CD4-positive, alpha-beta memory T cell (primary cell): ENCODE measurements around the gene NLRP1. TPM values are rescaled to one million over a fixed set of nuclear protein-coding genes. Genes with fewer than 3 reads are reported as not detected.

Experiments
- CTCF ChIA-PET: fragments of 350-600 bp; sonication (Branson Sonifier 250); formaldehyde crosslinking; loops from one replicate; lab custom pipeline; 2021; ENCODE audit warnings: inconsistent platforms; ENCODE audit not compliant: partially characterized antibody; lab: Charles Lee
- POLR2A ChIA-PET: fragments of 350-600 bp; sonication (Branson Sonifier 250); formaldehyde crosslinking; loops from one replicate; lab custom pipeline; 2021; ENCODE audit not compliant: partially characterized antibody; lab: Charles Lee
- DNase-seq, 5 donors: peaks; one replicate each; pipeline versions ENCODE4 v3.0.0 to v3.0.0-alpha.2; 2020 to 2022; ENCODE audit warnings: mixed read lengths in 1 of 5
- H3K27ac ChIP-seq: one replicate; pipeline ENCODE4 v1.7.0; 2013; ENCODE audit warnings: low read depth, low read length
- H3K27me3 ChIP-seq: 2 replicates; pipeline ENCODE4 v1.7.0; 2013; ENCODE audit warnings: mild to moderate bottlenecking, low read length, moderate library complexity; ENCODE audit not compliant: insufficient read depth
- H3K36me3 ChIP-seq: 2 replicates; pipeline ENCODE4 v1.7.0; 2013; ENCODE audit warnings: mild to moderate bottlenecking, low read length, moderate library complexity; ENCODE audit not compliant: insufficient read depth
- H3K4me1 ChIP-seq: 2 replicates; pipeline ENCODE4 v1.7.0; 2013; ENCODE audit warnings: mild to moderate bottlenecking, low read length, moderate library complexity; ENCODE audit not compliant: insufficient read depth
- H3K4me3 ChIP-seq, 2 donors: one replicate each; pipeline ENCODE4 v1.7.0; 2013; ENCODE audit warnings: low read length in 2 of 2, mild to moderate bottlenecking in 1 of 2
- H3K9me3 ChIP-seq, 2 donors: one replicate each; pipeline ENCODE4 v1.7.0; 2013; ENCODE audit warnings: low read length in 2 of 2, control low read depth in 1 of 2; ENCODE audit not compliant: control insufficient read depth in 1 of 2
- H3K27ac Mint-ChIP-seq, 7 donors: one replicate each; pipeline ENCODE4 v1.8.0; 2020 to 2021; ENCODE audit warnings: mixed read lengths in 7 of 7, mild to moderate bottlenecking in 6 of 7, inconsistent platforms in 3 of 7, moderate library complexity in 3 of 7
- H3K27me3 Mint-ChIP-seq, 2 donors: one replicate each; pipeline ENCODE4 v1.8.0; 2020 to 2021; ENCODE audit warnings: mixed read lengths in 2 of 2
- H3K36me3 Mint-ChIP-seq, 2 donors: one replicate each; pipeline ENCODE4 v1.8.0; 2020 to 2021; ENCODE audit warnings: mixed read lengths in 2 of 2, inconsistent platforms in 1 of 2, mild to moderate bottlenecking in 1 of 2
- H3K4me1 Mint-ChIP-seq, 4 donors: one replicate each; pipeline ENCODE4 v1.8.0; 2020 to 2021; ENCODE audit warnings: mixed read lengths in 4 of 4, mild to moderate bottlenecking in 1 of 4
- H3K4me3 Mint-ChIP-seq, 8 donors: one replicate each; pipeline ENCODE4 v1.8.0; 2020 to 2021; ENCODE audit warnings: mixed read lengths in 8 of 8, mild to moderate bottlenecking in 7 of 8, moderate library complexity in 6 of 8, inconsistent platforms in 3 of 8
- H3K9me3 Mint-ChIP-seq, 8 donors: one replicate each; pipeline ENCODE4 v1.8.0; 2020 to 2021; ENCODE audit warnings: mixed read lengths in 8 of 8, mild to moderate bottlenecking in 5 of 8, inconsistent platforms in 3 of 8, moderate library complexity in 1 of 8
- intact Hi-C: fragments of 100-400 bp; cut with micrococcal nuclease; formaldehyde crosslinking; loops from one replicate; pipeline ENCODE4 v1.15.1; 2023
- polyA plus RNA-seq, 2 donors: library from polyadenylated mRNA; unstranded; fragments of 300-500 nt; fragmentation: Illumina TruSeq; gene quantifications; one replicate each; pipeline ENCODE4 v1.2.3, GENCODE V29; 2021
- total RNA-seq, 2 experiments: library from RNA; stranded (reverse); gene quantifications; one replicate each; pipeline ENCODE4 v1.2.3, GENCODE V29; 2021

NLRP1 gene
- total RNA-seq (100 to 1,000 TPM; 280 to 292 TPM), polyA plus RNA-seq (10 to 100 TPM in 1 of 2 donors, 1 to 10 TPM in 1; 9.7 to 41.0 TPM)

- intact Hi-C loops, result loop anchor here (1.0 to 10.0 kb wide), 3 partner anchors 98 to 1430 kb away; partner anchors contain the start of genes DERL2, KIAA0753, MIS12 and RNASEK
- POLR2A ChIA-PET, result interaction anchor here (0.9 to 3.4 kb wide), 15 partner anchors 19 to 1888 kb away, joined by 3 to 25 read pairs (median 4); partner anchors contain the start of genes DERL2, MIS12, NUP88 and P2RX5
- H3K4me1 Mint-ChIP-seq, result peaks cover 41 to 86% (median 63%) of the 10 kb centered on the region in 4 donors
Observed at GRCh38 chr17:5584383-5585286, at the start of gene NLRP1. Gene NLRP1, minus strand, starts transcription at chr17:5584509. Its CDS starts 552 bp downstream, at chr17:5583957.

GRCh38 chr17:5631958-5632590 is 47.8 kb upstream of the NLRP1 start:
- no peak overlapping the region for H3K4me3 ChIP-seq
- H3K27ac Mint-ChIP-seq, result no peak overlapping the region
- H3K9me3 Mint-ChIP-seq, result no peaks in the 10 kb centered on the region
- ChIA-PET CTCF (no interaction called here), POLR2A (no interaction called here)
- H3K36me3 ChIP-seq, result no peaks in the 10 kb centered on the region
- peaks cover 0 to 1% (median 0%) of the 10 kb centered on the region in 4 donors for H3K4me1 Mint-ChIP-seq
- no peaks in the 10 kb centered on the region for H3K9me3 ChIP-seq
- no peaks in the 10 kb centered on the region for H3K36me3 Mint-ChIP-seq
- intact Hi-C loops, result no loop called here
- H3K27me3 ChIP-seq, result no peaks in the 10 kb centered on the region
- no peak overlapping the region for H3K4me3 Mint-ChIP-seq
- peaks cover 22 to 33% of the 10 kb centered on the region in 2 donors for H3K27me3 Mint-ChIP-seq
- no peak for DNase-seq
- no peaks in the 10 kb centered on the region for H3K4me1 ChIP-seq
- no peak overlapping the region for H3K27ac ChIP-seq

More at GRCh38 chr17:5584383-5585286, at the start of gene NLRP1:
- CTCF ChIA-PET, result interaction anchor here (1.0 to 2.9 kb wide), 6 partner anchors 122 to 858 kb away, joined by 3 to 11 read pairs (median 4); no protein-coding TSS in a partner anchor
- Mint-ChIP-seq H3K4me3 (peak within 1 kb of the TSS; percentile 95 to 98 (median 97)), H3K9me3 (peaks cover 0 to under 1% (median 0%) of the 10 kb centered on the region in 8 donors), H3K27ac (peak within 1 kb of the TSS; percentile 95 to 99 (median 98)), H3K36me3 (peaks cover 26 to 45% of the 10 kb centered on the region in 2 donors), H3K27me3 (no peaks in the 10 kb centered on the region)
- peaks cover 24% of the 10 kb centered on the region for H3K36me3 ChIP-seq
- H3K27ac ChIP-seq, result peak within 1 kb of the TSS; percentile 88
- peaks cover 70% of the 10 kb centered on the region for H3K4me1 ChIP-seq
- peak within 1 kb of the TSS; percentile 65 to 99 for H3K4me3 ChIP-seq
- peak; percentile 94 to 99 (median 95) for DNase-seq
- no peaks in the 10 kb centered on the region for H3K9me3 ChIP-seq
- no peaks in the 10 kb centered on the region for H3K27me3 ChIP-seq

- Histone ChIP-seq H3K4me1 (no peaks in the 10 kb centered on the region), H3K27me3 (no peaks in the 10 kb centered on the region), H3K27ac (no peak overlapping the region), H3K4me3 (no peak overlapping the region), H3K36me3 (no peaks in the 10 kb centered on the region), H3K9me3 (no peaks in the 10 kb centered on the region)
- Mint-ChIP-seq H3K27ac (no peak overlapping the region), H3K36me3 (no peaks in the 10 kb centered on the region), H3K4me3 (no peak overlapping the region), H3K9me3 (peaks cover 0 to 2% (median 0%) of the 10 kb centered on the region in 8 donors), H3K4me1 (peaks cover 0 to 1% (median 0%) of the 10 kb centered on the region in 4 donors), H3K27me3 (peaks cover 25 to 29% of the 10 kb centered on the region in 2 donors)
- CTCF ChIA-PET, result no interaction called here
- POLR2A ChIA-PET, result no interaction called here
- intact Hi-C loops, result no loop called here
- no peak for DNase-seq
Observed at GRCh38 chr17:5630434-5630833, 46.1 kb upstream of the NLRP1 start.

DNA sequence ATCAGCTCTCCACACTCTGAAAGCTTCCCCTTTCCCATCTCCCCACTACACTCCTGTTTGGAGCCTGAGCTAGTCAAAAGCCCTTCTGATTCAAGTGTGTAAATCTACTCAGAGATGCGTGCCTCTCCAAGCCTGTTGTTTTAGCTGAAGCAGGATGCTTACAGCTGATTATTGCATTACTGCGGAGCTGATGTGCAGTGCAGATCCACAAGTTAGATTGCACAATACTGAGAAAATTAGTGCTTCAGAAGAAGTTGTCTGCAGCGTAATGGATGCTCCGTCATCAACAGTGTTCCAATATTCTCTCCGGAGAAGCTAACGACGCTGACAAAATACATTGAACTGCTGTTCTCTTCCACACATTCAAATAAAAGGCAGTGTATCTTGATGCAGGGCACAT is 44.8 kb upstream of the NLRP1 start:
- H3K27me3 ChIP-seq, result no peaks in the 10 kb centered on the region
- H3K4me3 Mint-ChIP-seq, result no peak overlapping the region
- peaks cover 0 to 2% (median 0%) of the 10 kb centered on the region in 8 donors for H3K9me3 Mint-ChIP-seq
- no peak overlapping the region for H3K27ac ChIP-seq
- no peaks in the 10 kb centered on the region for H3K36me3 Mint-ChIP-seq
- no peaks in the 10 kb centered on the region for H3K4me1 ChIP-seq
- ChIA-PET POLR2A (no interaction called here), CTCF (no interaction called here)
- peaks cover 28 to 30% of the 10 kb centered on the region in 2 donors for H3K27me3 Mint-ChIP-seq
- no peaks in the 10 kb centered on the region for H3K9me3 ChIP-seq
- H3K4me3 ChIP-seq, result no peak overlapping the region
- H3K27ac Mint-ChIP-seq, result no peak overlapping the region
- no peak for DNase-seq
- no peaks in the 10 kb centered on the region for H3K36me3 ChIP-seq
- intact Hi-C loops, result no loop called here
- peaks cover 0 to 1% (median 0%) of the 10 kb centered on the region in 4 donors for H3K4me1 Mint-ChIP-seq

DNA sequence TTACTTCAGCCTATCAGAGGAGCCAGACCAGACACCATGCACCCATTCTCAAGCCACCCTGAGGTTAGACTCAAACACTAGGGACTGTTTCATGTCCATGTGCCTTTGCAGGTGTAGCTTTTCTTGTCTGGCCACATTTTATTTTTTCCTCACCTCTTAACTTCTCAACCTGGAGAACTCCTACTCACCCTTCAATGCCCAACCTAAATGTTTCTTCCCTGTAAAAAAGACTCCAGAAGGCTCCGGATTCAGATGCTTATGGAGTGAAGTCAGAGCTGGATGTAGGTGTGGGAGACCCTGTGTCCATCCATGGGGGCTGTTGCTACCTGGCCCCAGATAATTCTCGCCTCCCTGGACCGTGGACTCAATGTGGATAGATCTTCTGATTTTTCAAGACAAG is 44.0 kb upstream of the NLRP1 start:
- H3K4me1 ChIP-seq, result no peaks in the 10 kb centered on the region
- H3K36me3 ChIP-seq, result no peaks in the 10 kb centered on the region
- Mint-ChIP-seq H3K27ac (no peak overlapping the region), H3K9me3 (peaks cover 0 to 2% (median 0%) of the 10 kb centered on the region in 8 donors), H3K4me1 (peaks cover 0 to 1% (median 0%) of the 10 kb centered on the region in 4 donors), H3K36me3 (no peaks in the 10 kb centered on the region), H3K4me3 (no peak overlapping the region), H3K27me3 (peaks cover 28 to 30% of the 10 kb centered on the region in 2 donors)
- H3K27me3 ChIP-seq, result no peaks in the 10 kb centered on the region
- H3K27ac ChIP-seq, result no peak overlapping the region
- no peak for DNase-seq
- intact Hi-C loops, result no loop called here
- no peaks in the 10 kb centered on the region for H3K9me3 ChIP-seq
- H3K4me3 ChIP-seq, result no peak overlapping the region
- ChIA-PET POLR2A (no interaction called here), CTCF (no interaction called here)

- H3K27me3 Mint-ChIP-seq, result peaks cover 18 to 23% of the 10 kb centered on the region in 2 donors
- CTCF ChIA-PET, result no interaction called here
Observed at GRCh38 chr17:5624211-5624610, 39.9 kb upstream of the NLRP1 start.

GRCh38 chr17:5621729-5622128 is 37.4 kb upstream of the NLRP1 start:
- no peak for DNase-seq
- H3K4me1 ChIP-seq, result no peaks in the 10 kb centered on the region
- CTCF ChIA-PET, result no interaction called here

More at GRCh38 chr17:5624211-5624610, 39.9 kb upstream of the NLRP1 start:
- Histone ChIP-seq H3K27ac (no peak overlapping the region), H3K9me3 (no peaks in the 10 kb centered on the region), H3K27me3 (no peaks in the 10 kb centered on the region), H3K4me3 (no peak overlapping the region), H3K4me1 (no peaks in the 10 kb centered on the region), H3K36me3 (no peaks in the 10 kb centered on the region)
- Mint-ChIP-seq H3K9me3 (peaks cover 0 to 2% (median 0%) of the 10 kb centered on the region in 8 donors), H3K4me3 (no peak overlapping the region), H3K4me1 (no peaks in the 10 kb centered on the region), H3K36me3 (no peaks in the 10 kb centered on the region), H3K27ac (no peak overlapping the region)
- DNase-seq, result no peak
- intact Hi-C loops, result no loop called here
- POLR2A ChIA-PET, result no interaction called here

More at GRCh38 chr17:5621729-5622128, 37.4 kb upstream of the NLRP1 start:
- Histone ChIP-seq H3K27ac (no peak overlapping the region), H3K27me3 (no peaks in the 10 kb centered on the region), H3K36me3 (no peaks in the 10 kb centered on the region), H3K9me3 (no peaks in the 10 kb centered on the region), H3K4me3 (no peak overlapping the region)
- Mint-ChIP-seq H3K9me3 (peaks cover 0 to 1% (median 0%) of the 10 kb centered on the region in 8 donors), H3K4me3 (no peak overlapping the region), H3K27ac (no peak overlapping the region), H3K4me1 (no peaks in the 10 kb centered on the region), H3K36me3 (no peaks in the 10 kb centered on the region), H3K27me3 (peaks cover 16 to 26% of the 10 kb centered on the region in 2 donors)
- POLR2A ChIA-PET, result no interaction called here
- intact Hi-C loops, result no loop called here
